GM19372 (cell line): ENCODE results near the gene USP9Y.
"Not testable (repeated sequence)": the region's sequence is repeated elsewhere in the genome, so short reads cannot be mapped to it uniquely, and the experiment has no call there.

ENCODE experiments used
- ATAC-seq: cut with Tn5 transposase; IDR thresholded peaks from one replicate; pipeline ENCODE4 v1.9.1; 2021; ENCODE audit warnings: mild to moderate bottlenecking, low read depth, moderate library complexity; ENCODE audit not compliant: unreplicated experiment

USP9Y gene

DNA sequence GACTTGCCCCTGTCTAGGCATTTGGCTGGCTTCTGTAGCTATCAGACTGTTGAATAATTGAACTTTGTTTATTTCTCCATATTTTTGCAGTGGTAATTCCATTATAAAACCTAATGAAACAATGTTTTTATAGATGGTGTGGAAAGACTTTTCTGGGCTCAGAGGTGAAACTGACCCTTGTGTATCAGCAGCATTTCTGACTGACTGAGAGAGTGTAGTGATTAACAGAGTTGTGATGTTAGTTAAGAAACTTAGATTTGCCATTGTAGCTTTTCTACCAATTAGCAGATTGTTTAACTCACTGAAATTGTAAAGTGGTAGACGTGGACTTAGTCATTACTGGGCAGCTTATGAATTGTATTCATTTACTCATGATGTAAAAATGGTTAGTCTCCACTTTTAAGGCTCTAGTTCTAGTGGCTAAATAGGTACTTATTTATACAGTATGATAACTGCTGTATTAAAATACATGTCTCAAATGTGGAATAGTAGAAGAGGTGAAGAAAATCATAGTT, at the start of gene USP9Y:
Gene USP9Y, plus strand, starts transcription at position 51 of the 515 bp plus-strand sequence. CDS start 8,217 bp downstream, outside the sequence.
- no peak for ATAC-seq

GRCh38 chrY:12651621-12652036, 49.4 kb upstream of the USP9Y start:
- ATAC-seq: no peak

GRCh38 chrY:12661745-12662681, 39.0 kb upstream of the USP9Y start:
- ATAC-seq: peak; percentile 62

DNA sequence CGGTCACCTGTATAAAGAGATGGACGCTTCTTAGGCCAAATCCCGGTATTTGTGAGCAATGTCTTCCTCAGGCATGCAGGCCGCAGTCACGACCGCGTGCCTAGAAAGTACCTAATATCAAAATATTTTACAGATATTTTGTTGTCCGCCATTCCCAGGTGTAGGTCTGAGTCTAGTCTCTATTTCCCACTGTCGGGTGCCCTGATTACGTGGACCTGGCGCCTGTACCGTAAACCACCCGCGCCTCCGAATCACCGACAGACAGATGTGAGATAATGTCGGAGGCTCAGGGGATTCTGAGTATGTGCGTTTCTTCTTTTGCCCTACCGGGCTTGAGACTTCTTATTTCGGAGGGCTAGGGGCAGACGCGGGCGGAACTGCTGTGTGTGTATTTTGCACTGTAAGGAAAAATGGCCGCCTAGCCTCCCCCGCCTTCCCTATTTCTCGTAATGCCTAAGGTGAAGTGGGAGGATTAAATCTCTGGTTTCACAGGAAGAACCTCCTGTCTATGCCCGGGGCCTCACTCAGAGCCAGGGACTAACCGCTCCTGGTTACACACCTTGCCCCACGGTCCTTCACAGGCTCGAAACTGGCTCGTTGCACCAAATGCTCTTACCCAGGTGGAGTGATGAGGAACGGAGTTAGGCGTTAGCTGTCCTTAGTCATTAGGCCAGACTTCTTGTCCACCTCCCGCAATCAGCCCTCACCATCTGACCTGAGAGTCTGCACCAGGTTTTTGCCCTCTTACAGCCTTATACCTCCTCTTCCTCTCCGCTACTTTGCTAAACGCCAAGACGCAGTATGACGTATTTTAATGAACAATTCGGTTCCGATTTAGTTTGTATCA, 38.1 kb upstream of the USP9Y start:
- ATAC-seq: peak; percentile 46

- not testable (repeated sequence) for ATAC-seq
These were observed 37.2 kb upstream of the USP9Y start for GRCh38 chrY:12663845-12664244.

- ATAC-seq: no peak
These were observed 22.9 kb upstream of the USP9Y start for GRCh38 chrY:12678111-12678510.

GRCh38 chrY:12681535-12681934, 19.5 kb upstream of the USP9Y start:
- no peak for ATAC-seq

GRCh38 chrY:12688337-12688736, 12.7 kb upstream of the USP9Y start:
- ATAC-seq: no peak

DNA sequence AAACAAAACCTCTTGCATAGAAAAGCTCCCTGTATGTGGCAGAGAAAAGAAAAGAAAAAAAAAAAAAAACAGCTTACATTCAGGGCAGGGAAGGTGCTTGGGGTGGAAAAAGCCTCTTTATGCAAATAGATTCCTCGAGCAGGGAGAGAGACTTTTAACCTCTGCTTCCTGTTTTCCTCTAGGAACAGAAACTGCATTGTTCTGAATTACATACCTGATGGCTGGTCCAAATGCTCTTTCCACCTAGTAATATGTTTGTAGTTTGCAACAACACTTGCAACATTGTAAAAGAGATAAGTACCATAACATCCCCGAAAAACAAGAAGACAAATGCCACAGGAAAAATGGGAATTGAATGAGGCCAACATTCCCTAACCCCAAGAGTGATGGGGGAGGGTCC, 944 bp upstream of the USP9Y start:
- ATAC-seq: no peak

- no peak for ATAC-seq
These were observed 1.1 kb downstream of the USP9Y start for GRCh38 chrY:12702174-12702573.

DNA sequence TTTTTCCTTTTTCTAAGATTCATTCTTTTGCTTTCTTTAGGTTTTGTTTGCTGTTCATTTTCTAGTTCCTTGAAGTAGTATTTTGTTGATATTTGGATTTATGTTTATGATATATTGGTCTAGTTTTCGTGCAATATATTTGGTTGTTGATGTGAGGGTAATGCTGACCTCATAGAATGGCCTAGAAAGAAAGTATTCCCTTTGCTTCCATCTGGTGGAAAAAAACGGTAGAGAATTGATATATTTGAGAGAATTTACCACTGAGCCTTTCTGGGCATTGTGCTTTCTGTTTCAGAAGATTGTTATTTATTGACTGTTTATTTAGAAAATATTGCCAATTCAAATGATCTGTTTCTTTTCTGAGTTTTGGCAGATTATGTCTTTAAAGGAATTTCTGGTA, 9.4 kb downstream of the USP9Y start:
- ATAC-seq: no peak

DNA sequence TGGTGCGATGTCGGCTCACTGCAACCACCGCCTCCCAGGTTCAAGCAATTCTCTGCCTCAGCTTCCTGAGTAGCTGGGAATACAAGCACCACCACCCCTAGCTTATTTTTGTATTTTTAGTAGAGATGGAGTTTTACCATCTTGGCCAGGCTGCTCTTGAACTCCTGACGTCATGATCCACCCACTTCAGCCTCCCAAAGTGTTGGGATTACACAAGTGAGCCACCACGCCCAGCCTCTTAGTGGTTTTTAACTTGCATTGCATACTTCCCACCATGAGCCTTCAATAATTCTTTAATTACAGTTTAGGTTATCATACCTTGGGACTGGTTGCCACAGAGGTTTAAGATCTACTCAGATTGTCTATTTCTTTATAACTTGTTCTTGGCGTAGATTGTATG, 14.3 kb downstream of the USP9Y start:
- ATAC-seq: no peak

- no peak for ATAC-seq
These were observed 28.7 kb downstream of the USP9Y start for GRCh38 chrY:12729746-12730145.

GRCh38 chrY:12733625-12734024, 32.6 kb downstream of the USP9Y start:
- ATAC-seq: peak; percentile 64

DNA sequence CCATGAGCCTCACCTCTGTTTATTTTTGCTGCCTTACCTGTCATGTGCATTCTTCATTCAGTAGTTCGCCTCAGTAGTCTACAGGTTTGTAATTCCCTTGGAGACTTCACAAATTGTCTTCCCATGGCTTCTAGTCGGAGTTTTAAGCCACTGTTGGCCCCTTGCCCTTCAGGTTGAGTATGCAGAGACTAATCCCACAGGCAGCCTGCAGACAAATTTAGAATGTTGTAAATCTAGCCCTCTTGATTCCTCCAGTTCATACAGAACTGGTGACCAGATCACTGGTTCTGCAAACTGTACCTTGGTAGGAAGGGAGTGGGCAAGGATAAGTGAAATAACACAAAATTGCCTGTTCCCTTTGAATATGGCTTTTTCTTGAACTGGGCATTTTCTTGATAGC, 33.0 kb downstream of the USP9Y start:
- no peak for ATAC-seq

DNA sequence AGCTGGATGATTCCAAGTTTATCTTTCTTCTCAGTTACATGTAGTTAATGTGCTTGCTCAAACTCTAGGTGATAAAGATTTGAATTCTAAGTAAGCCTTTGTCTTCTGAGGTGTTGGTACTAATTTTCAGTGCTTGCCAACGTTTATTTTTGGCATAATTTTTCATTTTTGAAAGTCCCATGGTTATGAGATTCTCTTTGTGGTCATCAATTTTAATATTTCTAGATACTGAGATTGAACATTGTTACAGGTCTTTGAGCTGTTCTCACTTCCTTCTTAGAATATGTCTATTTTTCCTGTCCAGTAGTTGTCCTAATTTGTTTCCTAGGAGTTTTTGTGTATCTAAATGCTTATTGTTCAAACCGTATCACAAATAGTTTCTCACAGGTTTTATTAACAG, 40.4 kb downstream of the USP9Y start:
- ATAC-seq: no peak

DNA sequence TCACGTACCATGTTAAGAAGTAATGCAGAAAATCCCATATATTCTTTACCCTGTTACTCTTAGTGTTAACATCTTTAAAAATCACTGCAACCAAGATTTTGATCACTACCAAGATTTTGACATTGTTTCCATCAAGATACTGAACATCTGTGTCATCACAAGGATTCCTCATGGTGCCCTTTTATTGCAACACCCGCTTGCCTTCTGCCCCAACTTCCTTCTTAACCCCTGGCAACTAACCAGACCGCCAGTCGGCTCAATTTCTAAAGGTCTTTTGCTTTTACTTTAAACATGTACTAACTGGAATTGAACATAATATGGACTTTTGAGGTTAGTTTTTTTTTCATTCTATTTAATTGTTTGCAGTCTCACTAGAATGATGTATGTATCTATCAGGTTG, 41.7 kb downstream of the USP9Y start:
- no peak for ATAC-seq

DNA sequence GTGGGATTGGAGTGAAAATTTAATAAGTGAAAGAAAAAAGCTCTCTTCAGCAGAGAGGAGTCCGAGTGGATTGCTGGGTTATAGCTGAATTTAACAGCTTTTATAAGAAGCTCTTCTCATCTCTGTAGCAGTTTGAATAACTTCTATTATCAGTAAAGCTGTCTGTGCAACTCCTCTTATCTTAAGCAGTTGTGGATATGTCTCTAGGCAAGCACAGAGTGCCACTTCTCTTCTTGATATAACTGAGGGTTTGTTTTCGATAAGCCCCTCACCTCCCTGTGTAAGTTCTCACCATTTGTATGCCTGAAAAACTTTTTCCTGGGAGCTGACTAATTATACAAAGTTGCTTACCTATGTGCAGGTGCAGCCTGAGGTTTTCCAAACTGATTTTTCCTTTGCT, 43.1 kb downstream of the USP9Y start:
- ATAC-seq: no peak

DNA sequence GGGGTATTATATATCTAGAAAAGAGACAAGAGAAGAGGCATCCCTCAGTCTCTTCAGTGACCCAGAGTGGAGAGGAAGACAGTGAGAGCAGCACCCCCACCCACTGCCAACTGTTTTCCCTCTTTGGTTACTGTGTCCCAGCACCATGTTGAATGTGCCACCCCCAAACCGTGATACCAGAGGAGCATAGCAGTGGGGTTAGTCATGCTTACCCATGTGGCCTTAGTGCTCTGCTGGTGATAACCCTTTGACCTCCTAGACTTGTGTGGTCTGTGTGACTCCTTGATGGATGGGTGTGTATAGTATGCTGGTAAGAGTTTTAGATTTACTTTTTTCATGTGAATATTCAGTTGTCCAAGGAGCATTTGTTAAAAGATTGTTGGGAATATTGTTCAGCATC, 48.3 kb downstream of the USP9Y start:
- ATAC-seq: no peak

- no peak for ATAC-seq
These were observed 51.8 kb downstream of the USP9Y start for GRCh38 chrY:12752856-12753255.

GRCh38 chrY:12756021-12756420, 55.0 kb downstream of the USP9Y start:
- no peak for ATAC-seq
